ENCODE data around the gene PLEKHM3.

GRCh38 chr2:207950063-207950760 is 75.1 kb downstream of the PLEKHM3 start:
- TF ChIP-seq CTCF (optimal IDR thresholded peaks at IDR 0.05 in 1 of 3, IDR thresholded peaks at IDR 0.05 in 1 of 3, conservative IDR thresholded peaks at IDR 0.05 in 1 of 3; ENCODE audit: extremely low read depth in 1 of 3, insufficient read depth in 2 of 3, low read length in 3 of 3) = no peak
- no peak for TF ChIP-seq EZH2 (IDR thresholded peaks at IDR 0.05; ENCODE audit: low read length)

Data from keratinocyte (primary cell).